H1 (cell line): Measurements from ENCODE around the gene FBXL5. TPM values are rescaled to one million over a fixed set of nuclear protein-coding genes. Genes with fewer than 3 reads are reported as not detected.

Source experiments
- CTCF ChIA-PET: fragments of 300-600 bp; sonication (Branson Sonifier 250); formaldehyde crosslinking; loops from one replicate; lab custom pipeline; 2021; ENCODE audit not compliant: partially characterized antibody; lab: Charles Lee
- POLR2A ChIA-PET: fragments of 300-600 bp; sonication (Branson Sonifier 250); formaldehyde crosslinking; loops from one replicate; lab custom pipeline; 2021; ENCODE audit warnings: inconsistent platforms; ENCODE audit not compliant: partially characterized antibody; lab: Charles Lee
- DNase-seq, 2 experiments: peaks; one replicate each; pipeline versions ENCODE4 v3.0.0 to v3.0.0-alpha.2; 2010 to 2022; ENCODE audit warnings: low spot score in 2 of 2, low read depth in 1 of 2, mixed read lengths in 1 of 2
- FAIRE-seq: peaks from 2 replicates; lab custom pipeline; 2011; peaks lifted over from hg19 to GRCh38; lab: Jason Lieb, UNC
- H2AFZ ChIP-seq: 2 replicates; pipeline ENCODE4 v1.8.1; 2012; ENCODE audit warnings: low read length, inconsistent platforms
- H2AK5ac ChIP-seq: 2 replicates; pipeline ENCODE4 v1.6.1; 2013; ENCODE audit warnings: low read depth, low read length
- H2BK120ac ChIP-seq: replicated peaks from 2 replicates; pipeline ENCODE3; 2013; ENCODE audit warnings: low read depth, low read length, inconsistent platforms
- H2BK12ac ChIP-seq: 2 replicates; pipeline ENCODE4 v1.6.1; 2013; ENCODE audit warnings: low read depth, low read length
- H2BK15ac ChIP-seq: 2 replicates; pipeline ENCODE4 v1.6.1; 2013; ENCODE audit warnings: low read length
- H2BK20ac ChIP-seq: 2 replicates; pipeline ENCODE4 v1.6.1; 2013; ENCODE audit warnings: low read length
- H2BK5ac ChIP-seq: 2 replicates; pipeline ENCODE4 v1.6.1; 2013; ENCODE audit warnings: low read depth, low read length
- H3K14ac ChIP-seq: 2 replicates; pipeline ENCODE4 v1.6.1; 2013; ENCODE audit warnings: inconsistent platforms; ENCODE audit not compliant: insufficient read length
- H3K18ac ChIP-seq: 2 replicates; pipeline ENCODE4 v1.6.1; 2013; ENCODE audit warnings: low read length; ENCODE audit errors: extremely low read depth
- H3K23ac ChIP-seq: 2 replicates; pipeline ENCODE4 v1.6.1; 2013; ENCODE audit warnings: inconsistent platforms; ENCODE audit not compliant: insufficient read length
- H3K23me2 ChIP-seq: 2 replicates; pipeline ENCODE4 v1.6.1; 2013; ENCODE audit warnings: low read depth, low read length
- H3K27ac ChIP-seq: 2 replicates; pipeline ENCODE4 v1.6.1; 2011; ENCODE audit warnings: low read depth, low read length, inconsistent platforms
- H3K27me3 ChIP-seq, 4 experiments: replicated peaks in 1 of 4; 1 replicate in 1 of 4; 2 replicates in 3 of 4; pipeline versions ENCODE4 v1.6.1 to v1.8.1; 2011 to 2013; ENCODE audit warnings: low read length in 3 of 4, mild to moderate bottlenecking in 3 of 4, inconsistent platforms in 2 of 4, mixed read lengths in 2 of 4, moderate library complexity in 1 of 4; ENCODE audit not compliant: control insufficient read depth in 3 of 4, insufficient read depth in 3 of 4; ENCODE audit errors: extremely low read depth in 1 of 4
- H3K36me3 ChIP-seq, 4 experiments: 2 replicates each; pipeline versions ENCODE4 v1.6.1 to v1.8.1; 2011 to 2013; ENCODE audit warnings: mild to moderate bottlenecking in 4 of 4, low read length in 3 of 4, moderate library complexity in 2 of 4, control low read depth in 1 of 4, inconsistent platforms in 1 of 4; ENCODE audit not compliant: insufficient read depth in 4 of 4, control insufficient read depth in 2 of 4
- H3K4ac ChIP-seq: replicated peaks from 2 replicates; pipeline ENCODE3; 2013; ENCODE audit warnings: low read length, low read depth, mixed read lengths, inconsistent platforms; ENCODE audit not compliant: insufficient read length
- H3K4me1 ChIP-seq, 4 experiments: replicated peaks in 1 of 4; 1 replicate in 1 of 4; 2 replicates in 3 of 4; pipeline versions ENCODE4 v1.6.1 to v1.8.1; 2011 to 2013; ENCODE audit warnings: low read length in 3 of 4, inconsistent platforms in 2 of 4, mixed read lengths in 1 of 4; ENCODE audit not compliant: insufficient read depth in 4 of 4, control insufficient read depth in 3 of 4
- H3K4me2 ChIP-seq, 2 experiments: 2 replicates each; pipeline versions ENCODE4 v1.6.1 to v1.8.1; 2011 to 2013; ENCODE audit warnings: low read depth in 2 of 2, low read length in 2 of 2, control low read depth in 1 of 2, inconsistent platforms in 1 of 2, mild to moderate bottlenecking in 1 of 2; ENCODE audit not compliant: insufficient read depth in 1 of 2
- H3K4me3 ChIP-seq, 4 experiments: fragments of 200-600, 300-600 bp in 1 of 4; sonication (generic), shearing (Covaris generic), sonication (Bioruptor Twin) in 1 of 4; 2 replicates each; pipeline versions ENCODE4 v1.5.1 to v1.8.1; 2011 to 2016; ENCODE audit warnings: low read length in 4 of 4, low read depth in 3 of 4, control low read depth in 2 of 4, inconsistent platforms in 2 of 4, mild to moderate bottlenecking in 2 of 4, mixed read lengths in 1 of 4, moderate library complexity in 1 of 4; ENCODE audit not compliant: insufficient read depth in 2 of 4; ENCODE audit errors: extremely low read depth in 1 of 4
- H3K56ac ChIP-seq: replicated peaks from 2 replicates; pipeline ENCODE3; 2013; ENCODE audit warnings: low read depth, mild to moderate bottlenecking, mixed read lengths, low read length, inconsistent platforms; ENCODE audit not compliant: insufficient read length
- H3K79me1 ChIP-seq: 2 replicates; pipeline ENCODE4 v1.6.1; 2013; ENCODE audit warnings: low read depth, low read length, control low read depth
- H3K79me2 ChIP-seq, 2 experiments: 2 replicates each; pipeline versions ENCODE4 v1.6.1 to v1.8.1; 2012 to 2013; ENCODE audit warnings: low read length in 2 of 2, mild to moderate bottlenecking in 2 of 2, inconsistent platforms in 1 of 2; ENCODE audit not compliant: insufficient read depth in 2 of 2, control insufficient read depth in 1 of 2
- H3K9ac ChIP-seq, 4 experiments: replicated peaks in 1 of 4; 1 replicate in 1 of 4; 2 replicates in 3 of 4; pipeline versions ENCODE4 v1.6.1 to v1.8.1; 2011 to 2013; ENCODE audit warnings: low read depth in 3 of 4, low read length in 3 of 4, control low read depth in 2 of 4, mild to moderate bottlenecking in 2 of 4, moderate library complexity in 2 of 4, inconsistent platforms in 1 of 4; ENCODE audit errors: extremely low read depth in 1 of 4
- H3K9me3 ChIP-seq, 2 experiments: 2 replicates each; pipeline versions ENCODE4 v1.6.1 to v1.8.1; 2012 to 2013; ENCODE audit warnings: mild to moderate bottlenecking in 2 of 2, moderate library complexity in 2 of 2, control low read depth in 1 of 2, inconsistent platforms in 1 of 2, low read depth in 1 of 2, low read length in 1 of 2, mixed read lengths in 1 of 2; ENCODE audit not compliant: insufficient read depth in 2 of 2
- H4K20me1 ChIP-seq, 2 experiments: replicated peaks in 1 of 2; 2 replicates each; pipeline versions ENCODE3 to v1.8.1; 2011 to 2013; ENCODE audit warnings: inconsistent platforms in 2 of 2, low read length in 2 of 2, mild to moderate bottlenecking in 1 of 2; ENCODE audit not compliant: insufficient read depth in 2 of 2, control insufficient read depth in 1 of 2
- H4K5ac ChIP-seq: 2 replicates; pipeline ENCODE4 v1.6.1; 2013; ENCODE audit warnings: low read length, low read depth, mixed read lengths, inconsistent platforms; ENCODE audit not compliant: insufficient read length
- H4K8ac ChIP-seq: 2 replicates; pipeline ENCODE4 v1.8.0; 2013; ENCODE audit warnings: mild to moderate bottlenecking, moderate library complexity, low read length, inconsistent platforms; ENCODE audit not compliant: insufficient read depth; ENCODE audit errors: extremely low read depth
- H4K91ac ChIP-seq: replicated peaks from 2 replicates; pipeline ENCODE3; 2013; ENCODE audit warnings: low read length, mixed read lengths, inconsistent platforms; ENCODE audit not compliant: insufficient read length
- BCL11A ChIP-seq, 2 experiments: IDR thresholded peaks; one replicate each; pipeline ENCODE4 v1.6.1; 2011; ENCODE audit warnings: low read depth in 2 of 2, low read length in 2 of 2, mild to moderate bottlenecking in 2 of 2
- CREB1 ChIP-seq: IDR thresholded peaks from 2 replicates; pipeline ENCODE4 v1.6.1; 2012; ENCODE audit warnings: inconsistent platforms
- CTBP2 ChIP-seq: IDR thresholded peaks from 2 replicates; pipeline ENCODE4 v1.7.0; 2011; ENCODE audit warnings: borderline replicate concordance, mild to moderate bottlenecking, moderate library complexity, mixed read lengths, low read length; ENCODE audit not compliant: insufficient read depth, insufficient read length
- HDAC2 ChIP-seq, 2 experiments: fragments of 300-600 bp in 1 of 2; sonication (generic) in 1 of 2; IDR thresholded peaks; 2 replicates each; pipeline ENCODE4 v1.6.1; 2011 to 2012; ENCODE audit warnings: low read depth in 2 of 2, low read length in 2 of 2, mild to moderate bottlenecking in 2 of 2, moderate library complexity in 2 of 2, borderline replicate concordance in 1 of 2, inconsistent platforms in 1 of 2
- KDM4A ChIP-seq: IDR thresholded peaks from one replicate; pipeline ENCODE4 v1.7.1; 2012; ENCODE audit warnings: low read depth, mild to moderate bottlenecking, moderate library complexity, low read length, inconsistent platforms; ENCODE audit not compliant: severe bottlenecking
- NANOG ChIP-seq: IDR thresholded peaks from 2 replicates; pipeline ENCODE4 v1.6.1; 2011; ENCODE audit warnings: low read length, low read depth, mild to moderate bottlenecking, inconsistent platforms; ENCODE audit not compliant: insufficient read depth, poor library complexity, severe bottlenecking
- SIX5 ChIP-seq: IDR thresholded peaks from 2 replicates; pipeline ENCODE4 v1.6.1; 2011; ENCODE audit warnings: mild to moderate bottlenecking, low read depth, low read length
- WGBS, 2 experiments: shearing (Covaris generic) in 1 of 2; methylation state at CpG; one replicate each; pipeline versions ENCODE4 v1.1.6 to v1.1.7; 2013 to 2015; ENCODE audit warnings: low lambda C conversion rate in 2 of 2, mixed read lengths in 2 of 2, inconsistent platforms in 1 of 2, low coverage in 1 of 2, missing lambda C conversion rate in 1 of 2; ENCODE audit not compliant: insufficient replicate concordance in 2 of 2, insufficient coverage in 1 of 2, insufficient read length in 1 of 2; ENCODE audit errors: extremely low coverage in 1 of 2, missing lambda C conversion rate in 1 of 2; 5-methylcytosine and 5-hydroxymethylcytosine counted together
- polyA plus RNA-seq, 7 experiments: library from polyadenylated mRNA; depleted of rRNA in 3 of 7; stranded (reverse) in 5 of 7; unstranded in 2 of 7; fragments of >200 nt in 5 of 7; fragments of 200-250 nt in 2 of 7; gene quantifications; 1 replicate in 5 of 7; 2 replicates in 1 of 7; 4 replicates in 1 of 7; pipeline versions ENCODE4 v1.2.1 to v1.2.3, GENCODE V29; 2011 to 2013; ENCODE audit warnings: missing spikeins in 2 of 7, mixed read lengths in 2 of 7
- total RNA-seq: library from RNA; stranded (reverse); fragmentation: NEBNext Ultra II Directional; extraction: Animal tissue kit (Norgen Biotek cat#: 25700); gene quantifications from 2 replicates; pipeline ENCODE4 v1.2.1, GENCODE V29; 2021
- TF ChIP-seq, protein P1 (sequence below): IDR thresholded peaks from 2 replicates; pipeline ENCODE4 v1.6.1; 2012; ENCODE audit warnings: inconsistent platforms
- TF ChIP-seq, protein P2 (sequence below): IDR thresholded peaks from 2 replicates; pipeline ENCODE4 v1.6.1; 2012; ENCODE audit warnings: low read length, inconsistent platforms
- TF ChIP-seq, protein P3 (sequence below): IDR thresholded peaks from 2 replicates; pipeline ENCODE4 v1.6.1; 2011; ENCODE audit warnings: low read length, improper control_type of control experiment

The FBXL5 gene
- total and polyA plus RNA-seq, 2 of the 8 experiments (the other 6 are each of a cell fraction or from before 2014, with no cell fraction given), result 34.6 to 62.7 TPM

DNA sequence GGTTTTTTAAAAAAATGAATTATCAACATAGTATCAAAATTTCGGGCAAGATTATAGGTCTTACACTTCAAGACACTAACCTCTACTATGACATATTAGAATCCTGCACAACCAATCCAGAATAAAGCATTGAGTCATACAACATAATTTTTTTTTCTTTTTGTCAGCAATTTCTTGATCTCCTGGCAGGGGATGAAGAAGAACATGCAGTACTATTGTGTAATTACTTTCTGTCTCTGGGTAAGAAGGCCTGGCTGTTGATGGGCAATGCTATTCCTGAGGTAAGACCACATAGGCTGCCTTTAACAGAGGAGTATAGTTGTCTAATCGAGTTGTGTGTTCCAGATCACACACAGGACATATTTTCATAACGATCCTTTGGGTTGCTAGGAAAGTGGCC lies 67.5 kb downstream of the FBXL5 start:
- H4K5ac ChIP-seq, result no peak overlapping the region
- H3K36me3 ChIP-seq, result peaks cover 0 to 3% (median 0%) of the 10 kb centered on the region in 4 experiments; a peak in 1 of 8 replicates
- no peaks in the 10 kb centered on the region for H3K79me2 ChIP-seq
- no peak overlapping the region for H3K4ac ChIP-seq
- H3K27ac ChIP-seq, result no peak overlapping the region
- no peak overlapping the region for H3K4me2 ChIP-seq
- 56% methylated on average over 3 of the region's 3 CpGs; no CpG with 5 or more reads in 1 of the 2 experiments for WGBS, 2 experiments
- H2BK120ac ChIP-seq, result no peak overlapping the region
- H3K27me3 ChIP-seq, result no peaks in the 10 kb centered on the region
- peaks cover 4 to 9% of the 10 kb centered on the region in 2 experiments; a peak in 3 of 4 replicates for H3K9me3 ChIP-seq
- H4K91ac ChIP-seq, result no peak overlapping the region
- no peak overlapping the region for H3K4me3 ChIP-seq
- H3K4me1 ChIP-seq, result peaks cover 0 to 4% (median 0%) of the 10 kb centered on the region in 4 experiments; a peak in 1 of 7 replicates
- H3K18ac ChIP-seq, result no peak overlapping the region
- H3K79me1 ChIP-seq, result no peaks in the 10 kb centered on the region
- H2BK20ac ChIP-seq, result no peak overlapping the region
- no peak overlapping the region for H3K23ac ChIP-seq
- no peak overlapping the region for H3K14ac ChIP-seq
- H2BK12ac ChIP-seq, result no peak overlapping the region
- no peak for FAIRE-seq
- no peak overlapping the region for H3K56ac ChIP-seq
- no peaks in the 10 kb centered on the region for H3K23me2 ChIP-seq
- no peak overlapping the region for H2BK5ac ChIP-seq
- ChIA-PET POLR2A (no interaction called here), CTCF (no interaction called here)
- no peak overlapping the region for H2AK5ac ChIP-seq
- H2BK15ac ChIP-seq, result no peak overlapping the region
- no peak overlapping the region for H3K9ac ChIP-seq
- DNase-seq, result no peak
- no peak overlapping the region for H2AFZ ChIP-seq
- H4K8ac ChIP-seq, result no peak overlapping the region
- H4K20me1 ChIP-seq, result no peaks in the 10 kb centered on the region
- no peak for TF ChIP-seq HDAC2 (IDR thresholded peaks at IDR 0.05; ENCODE audit: borderline replicate concordance in 1 of 2, low read depth in 2 of 2, low read length in 2 of 2)
- TF ChIP-seq, protein P1, sequence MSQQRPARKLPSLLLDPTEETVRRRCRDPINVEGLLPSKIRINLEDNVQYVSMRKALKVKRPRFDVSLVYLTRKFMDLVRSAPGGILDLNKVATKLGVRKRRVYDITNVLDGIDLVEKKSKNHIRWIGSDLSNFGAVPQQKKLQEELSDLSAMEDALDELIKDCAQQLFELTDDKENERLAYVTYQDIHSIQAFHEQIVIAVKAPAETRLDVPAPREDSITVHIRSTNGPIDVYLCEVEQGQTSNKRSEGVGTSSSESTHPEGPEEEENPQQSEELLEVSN, result no peak
- TF ChIP-seq BCL11A (IDR thresholded peaks at IDR 0.05; ENCODE audit: low read depth in 2 of 2, low read length in 2 of 2), result no peak
- no peak for TF ChIP-seq CREB1
- no peak for TF ChIP-seq NANOG
- TF ChIP-seq, protein P2, sequence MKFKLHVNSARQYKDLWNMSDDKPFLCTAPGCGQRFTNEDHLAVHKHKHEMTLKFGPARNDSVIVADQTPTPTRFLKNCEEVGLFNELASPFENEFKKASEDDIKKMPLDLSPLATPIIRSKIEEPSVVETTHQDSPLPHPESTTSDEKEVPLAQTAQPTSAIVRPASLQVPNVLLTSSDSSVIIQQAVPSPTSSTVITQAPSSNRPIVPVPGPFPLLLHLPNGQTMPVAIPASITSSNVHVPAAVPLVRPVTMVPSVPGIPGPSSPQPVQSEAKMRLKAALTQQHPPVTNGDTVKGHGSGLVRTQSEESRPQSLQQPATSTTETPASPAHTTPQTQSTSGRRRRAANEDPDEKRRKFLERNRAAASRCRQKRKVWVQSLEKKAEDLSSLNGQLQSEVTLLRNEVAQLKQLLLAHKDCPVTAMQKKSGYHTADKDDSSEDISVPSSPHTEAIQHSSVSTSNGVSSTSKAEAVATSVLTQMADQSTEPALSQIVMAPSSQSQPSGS, result no peak
- TF ChIP-seq, protein P3, sequence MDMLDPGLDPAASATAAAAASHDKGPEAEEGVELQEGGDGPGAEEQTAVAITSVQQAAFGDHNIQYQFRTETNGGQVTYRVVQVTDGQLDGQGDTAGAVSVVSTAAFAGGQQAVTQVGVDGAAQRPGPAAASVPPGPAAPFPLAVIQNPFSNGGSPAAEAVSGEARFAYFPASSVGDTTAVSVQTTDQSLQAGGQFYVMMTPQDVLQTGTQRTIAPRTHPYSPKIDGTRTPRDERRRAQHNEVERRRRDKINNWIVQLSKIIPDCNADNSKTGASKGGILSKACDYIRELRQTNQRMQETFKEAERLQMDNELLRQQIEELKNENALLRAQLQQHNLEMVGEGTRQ, result no peak
- no peak for TF ChIP-seq SIX5
- TF ChIP-seq CTBP2, result no peak
- TF ChIP-seq KDM4A, result no peak
